Colonic mucosa (tissue), 4 donors: ENCODE data around the gene PRDM1. TPM values are rescaled to one million over a fixed set of nuclear protein-coding genes. Genes with fewer than 3 reads are reported as not detected.
A peak's percentile ranks its signal among the peaks of the same experiment; 100 is the strongest.

ENCODE experiments used
- DNase-seq: peaks from one replicate; pipeline ENCODE4 v3.0.0-alpha.2; 2020
- H3K27ac ChIP-seq: fragments of 200-600 bp; one replicate; pipeline ENCODE4 v1.8.0; 2021
- H3K27me3 ChIP-seq: fragments of 200-600 bp; one replicate; pipeline ENCODE4 v1.8.0; 2021
- H3K36me3 ChIP-seq: fragments of 200-600 bp; one replicate; pipeline ENCODE4 v1.8.0; 2021
- H3K4me1 ChIP-seq: fragments of 200-600 bp; one replicate; pipeline ENCODE4 v1.8.0; 2021; ENCODE audit warnings: mild to moderate bottlenecking
- H3K4me3 ChIP-seq: fragments of 200-600 bp; one replicate; pipeline ENCODE4 v1.8.0; 2021
- H3K9ac ChIP-seq, 2 donors: one replicate each; pipeline ENCODE4 v1.7.0; 2013; ENCODE audit warnings: control low read depth in 2 of 2, low read depth in 2 of 2, low read length in 2 of 2
- H3K9me3 ChIP-seq: fragments of 200-600 bp; one replicate; pipeline ENCODE4 v1.8.0; 2021
- CTCF ChIP-seq: fragments of 200-600 bp; IDR thresholded peaks from one replicate; pipeline ENCODE4 v1.8.0; 2022; ENCODE audit warnings: antibody characterized with exemption, mild to moderate bottlenecking
- intact Hi-C: fragments of 100-400 bp; cut with DNase I; formaldehyde crosslinking; loops from one replicate; pipeline ENCODE4 v1.14.1; 2022
- total RNA-seq, 2 donors: library from RNA; stranded (reverse); fragmentation: NEBNext Ultra II Directional in 1 of 2; extraction: Animal tissue kit (Norgen Biotek cat#: 25700) in 1 of 2; gene quantifications; one replicate each; pipeline ENCODE4 v1.2.1, GENCODE V29; 2021
- donor health status: healthy.
- donor health status: DM: no; HTN: no; CAD: no.
- donor health status: DM: no; HTN: no; CAD: no.

The PRDM1 gene
- total RNA-seq, 2 donors from 2014 or later: 7.2 to 17.6 TPM

GRCh38 chr6:106083618-106084017 is 2.5 kb upstream of the PRDM1 start:
- intact Hi-C loops: loop anchor here (10.0 kb wide), 1 partner anchor 599 kb away; no protein-coding TSS in a partner anchor
- Histone ChIP-seq H3K9me3 (no peaks in the 10 kb centered on the region), H3K4me1 (peaks cover 5% of the 10 kb centered on the region), H3K36me3 (no peaks in the 10 kb centered on the region), H3K4me3 (no peak overlapping the region), H3K27ac (no peak overlapping the region), H3K9ac (no peak overlapping the region), H3K27me3 (no peaks in the 10 kb centered on the region)
- TF ChIP-seq CTCF: no peak
- DNase-seq: no peak

GRCh38 chr6:106084106-106084988 is 1.8 kb upstream of the PRDM1 start:
- peak; percentile 46 for DNase-seq
- H3K27me3 ChIP-seq: no peaks in the 10 kb centered on the region
- no peak overlapping the region for H3K4me3 ChIP-seq
- H3K4me1 ChIP-seq: peaks cover 5% of the 10 kb centered on the region
- intact Hi-C loops: loop anchor here (10.0 kb wide), 1 partner anchor 600 kb away; no protein-coding TSS in a partner anchor
- peak overlapping the region; percentile 60 for H3K27ac ChIP-seq
- peak; percentile 23 for TF ChIP-seq CTCF
- no peaks in the 10 kb centered on the region for H3K9me3 ChIP-seq
- no peak overlapping the region for H3K9ac ChIP-seq
- H3K36me3 ChIP-seq: no peaks in the 10 kb centered on the region

GRCh38 chr6:106084989-106085691 is 996 bp upstream of the PRDM1 start:
- H3K9ac ChIP-seq: peak overlapping the region in 1 of 2 donors; percentile 22

GRCh38 chr6:106085692-106085983 is 498 bp upstream of the PRDM1 start:
- Histone ChIP-seq H3K9ac (peak overlapping the region in 1 of 2 donors; percentile 22), H3K27me3 (no peaks in the 10 kb centered on the region), H3K36me3 (no peaks in the 10 kb centered on the region), H3K4me3 (peak overlapping the region; percentile 41), H3K4me1 (peaks cover 5% of the 10 kb centered on the region), H3K9me3 (no peaks in the 10 kb centered on the region), H3K27ac (peak overlapping the region; percentile 60)
- intact Hi-C loops: loop anchor here (5.0 to 10.0 kb wide), 2 partner anchors 353 to 601 kb away; no protein-coding TSS in a partner anchor
- TF ChIP-seq CTCF: no peak
- no peak for DNase-seq

More at GRCh38 chr6:106084989-106085691, 996 bp upstream of the PRDM1 start:
- no peak for DNase-seq
- Histone ChIP-seq H3K27ac (peak overlapping the region; percentile 60), H3K9me3 (no peaks in the 10 kb centered on the region), H3K27me3 (no peaks in the 10 kb centered on the region), H3K4me3 (peak overlapping the region; percentile 41), H3K36me3 (no peaks in the 10 kb centered on the region), H3K4me1 (peaks cover 5% of the 10 kb centered on the region)
- intact Hi-C loops: loop anchor here (5.0 to 10.0 kb wide), 2 partner anchors 353 to 600 kb away; no protein-coding TSS in a partner anchor
- TF ChIP-seq CTCF: no peak

- Histone ChIP-seq H3K27me3 (no peaks in the 10 kb centered on the region), H3K9me3 (no peaks in the 10 kb centered on the region), H3K9ac (peak overlapping the region in 1 of 2 donors; percentile 62), H3K4me3 (peak overlapping the region; percentile 41), H3K4me1 (peaks cover 5% of the 10 kb centered on the region), H3K27ac (peak overlapping the region; percentile 60), H3K36me3 (no peaks in the 10 kb centered on the region)
- DNase-seq: no peak
- no peak for TF ChIP-seq CTCF
- intact Hi-C loops: loop anchor here (5.0 to 10.0 kb wide), 2 partner anchors 354 to 602 kb away; no protein-coding TSS in a partner anchor
Measured at GRCh38 chr6:106086814-106087175, 659 bp downstream of the PRDM1 start.
